NOMO-1 treated with dmso at 0.1 percent for 144 hours (cell line): ENCODE data around the gene KCNH4.
"Not testable (repeated sequence)": the region's sequence is repeated elsewhere in the genome, so short reads cannot be mapped to it uniquely, and the experiment has no call there.

ENCODE experiments used
- DNase-seq: peaks from one replicate; lab custom pipeline; 2025; ENCODE audit not compliant: unreplicated experiment; lab: John Stamatoyannopoulos, UW

The KCNH4 gene

GRCh38 chr17:42179335-42179734, 1.6 kb downstream of the KCNH4 start:
- no peak for DNase-seq

- DNase-seq = no peak
Observed at GRCh38 chr17:42178817-42179216, 2.1 kb downstream of the KCNH4 start.

GRCh38 chr17:42177684-42178083, 3.3 kb downstream of the KCNH4 start:
- DNase-seq = no peak

- DNase-seq = no peak
Observed at GRCh38 chr17:42174126-42174783, 6.7 kb downstream of the KCNH4 start.

GRCh38 chr17:42171831-42172230, 9.1 kb downstream of the KCNH4 start:
- DNase-seq = no peak

- no peak for DNase-seq
Observed at GRCh38 chr17:42169351-42169750, 11.6 kb downstream of the KCNH4 start.

- peak; percentile 13 for DNase-seq
Observed at GRCh38 chr17:42167807-42168206, 13.1 kb downstream of the KCNH4 start.

GRCh38 chr17:42166196-42166763, 14.7 kb downstream of the KCNH4 start:
- no peak for DNase-seq

GRCh38 chr17:42165751-42166150, 15.2 kb downstream of the KCNH4 start:
- DNase-seq = no peak

GRCh38 chr17:42163696-42164407, 17.1 kb downstream of the KCNH4 start:
- no peak for DNase-seq

GRCh38 chr17:42163113-42163512, 17.8 kb downstream of the KCNH4 start:
- no peak for DNase-seq

GRCh38 chr17:42160531-42160910, 20.4 kb downstream of the KCNH4 start:
- no peak for DNase-seq

GRCh38 chr17:42159796-42160530, 21.0 kb downstream of the KCNH4 start:
- DNase-seq = no peak

- DNase-seq = no peak
Observed at GRCh38 chr17:42155614-42156045, 25.3 kb downstream of the KCNH4 start.

GRCh38 chr17:42153919-42154742, 26.8 kb downstream of the KCNH4 start:
- peak; percentile 38 for DNase-seq

- DNase-seq = no peak
Observed at GRCh38 chr17:42146911-42147607, 33.9 kb downstream of the KCNH4 start.

- not testable (repeated sequence) for DNase-seq
Observed at GRCh38 chr17:42143138-42143537, 37.8 kb downstream of the KCNH4 start.

GRCh38 chr17:42142371-42142896, 38.5 kb downstream of the KCNH4 start:
- DNase-seq = no peak

- DNase-seq = no peak
Observed at GRCh38 chr17:42141382-42141781, 39.6 kb downstream of the KCNH4 start.

- DNase-seq = not testable (repeated sequence)
Observed at GRCh38 chr17:42140690-42141089, 40.3 kb downstream of the KCNH4 start.
